ENCODE measurements around the gene NFATC1.

- no peak for TF ChIP-seq REST (IDR thresholded peaks at IDR 0.05)
- no peak for TF ChIP-seq MYC (IDR thresholded peaks at IDR 0.05; ENCODE audit: borderline replicate concordance, low read length)
These were observed 123.0 kb downstream of the NFATC1 start for GRCh38 chr18:79518683-79519128.
